GM18498 (cell line): Measurements from ENCODE around the gene F11.
"Not testable (repeated sequence)": the region's sequence is repeated elsewhere in the genome, so short reads cannot be mapped to it uniquely, and the experiment has no call there.

Experiments used
- ATAC-seq: cut with Tn5 transposase; IDR thresholded peaks from one replicate; pipeline ENCODE4 v1.9.1; 2021; ENCODE audit warnings: mild to moderate bottlenecking, moderate library complexity; ENCODE audit not compliant: unreplicated experiment

F11 gene

GRCh38 chr4:186265683-186266652 lies at the start of gene F11:
Gene F11 (plus strand): TSS chr4:186266189. CDS start chr4:186267137, 948 bp downstream.
- no peak for ATAC-seq

DNA sequence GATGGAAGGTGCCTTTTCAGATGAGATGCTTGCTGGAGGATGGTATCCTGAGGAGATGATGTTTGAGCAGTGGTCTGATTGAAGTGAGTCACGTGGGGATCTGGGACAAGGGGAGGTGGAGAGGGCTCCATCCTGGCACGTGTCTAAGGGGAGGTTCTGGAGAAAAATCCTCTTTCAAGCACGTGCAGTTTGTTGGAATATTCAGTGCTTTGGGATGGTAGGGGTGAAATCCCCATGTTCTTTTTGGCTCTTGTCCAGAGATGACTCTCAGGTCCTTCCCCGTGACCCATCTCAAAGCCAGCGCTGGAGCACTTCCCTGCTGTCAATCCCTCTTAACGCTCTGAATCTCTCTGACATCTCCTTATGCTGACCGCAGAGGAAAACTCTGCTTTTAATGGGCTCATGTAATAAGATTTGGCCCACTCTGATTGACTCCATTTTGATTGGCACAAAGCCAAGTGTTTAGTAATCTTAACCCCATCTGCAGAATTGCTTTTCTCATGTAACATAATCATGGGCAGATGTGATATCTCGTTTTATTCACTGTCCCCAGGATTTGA lies 49.4 kb upstream of the F11 start:
- no peak for ATAC-seq

- ATAC-seq = no peak
These were observed 48.2 kb upstream of the F11 start for GRCh38 chr4:186217733-186218293.

DNA sequence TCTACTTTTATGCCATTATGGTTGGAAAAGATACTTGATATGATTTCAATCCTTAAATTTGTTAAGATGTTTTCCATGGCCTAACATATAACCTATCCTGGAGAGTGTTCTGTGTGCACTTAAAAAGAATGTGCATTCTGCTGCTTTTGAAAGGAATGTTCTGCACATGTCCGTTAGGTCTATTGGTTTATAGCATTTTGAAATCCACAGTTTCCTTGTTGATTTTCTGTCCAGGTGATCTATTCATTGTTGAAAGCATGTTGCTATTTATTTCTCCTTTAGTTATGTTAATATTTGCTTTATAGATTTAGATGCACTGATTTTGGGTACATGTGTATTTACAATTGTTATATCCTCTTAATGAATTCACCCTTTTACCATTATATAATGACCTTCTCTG lies 44.4 kb upstream of the F11 start:
- ATAC-seq = no peak

GRCh38 chr4:186225848-186226247 lies 40.1 kb upstream of the F11 start:
- no peak for ATAC-seq

DNA sequence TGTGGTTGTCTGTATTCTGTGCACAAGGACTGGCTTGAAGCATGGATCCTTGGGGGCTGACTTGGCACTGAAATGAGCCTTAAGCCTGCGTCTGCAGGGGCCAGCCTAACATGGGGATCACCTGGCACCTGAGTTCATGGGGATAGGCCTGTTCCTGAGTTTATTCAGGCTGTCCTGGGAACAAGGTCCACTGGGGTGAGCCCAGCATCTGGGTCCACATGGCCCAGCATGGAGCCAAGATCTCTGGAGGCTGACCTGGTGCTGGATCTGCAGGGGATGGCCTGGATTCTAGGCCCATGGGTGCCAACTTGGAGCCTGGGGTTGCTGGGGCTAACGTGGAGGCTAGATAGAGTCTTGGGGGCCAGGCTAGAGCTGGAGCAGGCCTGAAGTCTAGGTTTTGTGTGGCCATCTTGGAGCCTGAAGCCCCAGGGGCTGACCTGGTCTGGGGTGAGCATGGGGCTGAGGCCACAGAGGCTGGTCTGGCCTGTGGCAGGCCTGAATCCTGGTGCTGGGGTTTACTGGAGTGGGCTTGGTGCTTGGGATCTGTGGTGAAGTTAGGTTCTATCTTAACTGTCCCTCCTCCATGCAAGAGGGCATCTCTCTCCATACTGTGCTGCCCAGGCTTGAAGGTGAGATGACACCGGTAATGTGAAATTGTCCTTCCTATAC lies 39.3 kb upstream of the F11 start:
- no peak for ATAC-seq

DNA sequence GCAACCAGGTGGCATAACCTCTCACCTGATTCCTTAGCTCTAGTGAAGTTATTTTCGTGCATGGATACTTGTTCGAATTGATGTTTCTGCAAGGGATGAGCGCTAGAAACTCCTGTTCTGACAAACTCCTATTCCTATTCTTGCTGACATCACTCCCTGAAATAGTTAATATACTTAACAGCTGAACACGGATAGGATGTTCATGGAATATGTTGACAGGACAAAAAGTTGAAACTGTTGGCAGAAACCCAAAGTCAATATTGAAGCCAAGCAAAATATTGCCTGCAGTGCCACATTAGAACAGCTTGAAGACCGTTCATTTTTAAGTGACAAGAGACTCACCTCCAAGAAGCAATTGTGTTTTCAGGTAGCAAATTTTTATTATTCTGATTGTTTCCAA lies 38.8 kb upstream of the F11 start, which contains the start of gene KLKB1:
TSS of gene KLKB1 (plus strand) at position 287 of the 400 bp plus-strand sequence. CDS start 689 bp downstream, outside the sequence.
- ATAC-seq = no peak

DNA sequence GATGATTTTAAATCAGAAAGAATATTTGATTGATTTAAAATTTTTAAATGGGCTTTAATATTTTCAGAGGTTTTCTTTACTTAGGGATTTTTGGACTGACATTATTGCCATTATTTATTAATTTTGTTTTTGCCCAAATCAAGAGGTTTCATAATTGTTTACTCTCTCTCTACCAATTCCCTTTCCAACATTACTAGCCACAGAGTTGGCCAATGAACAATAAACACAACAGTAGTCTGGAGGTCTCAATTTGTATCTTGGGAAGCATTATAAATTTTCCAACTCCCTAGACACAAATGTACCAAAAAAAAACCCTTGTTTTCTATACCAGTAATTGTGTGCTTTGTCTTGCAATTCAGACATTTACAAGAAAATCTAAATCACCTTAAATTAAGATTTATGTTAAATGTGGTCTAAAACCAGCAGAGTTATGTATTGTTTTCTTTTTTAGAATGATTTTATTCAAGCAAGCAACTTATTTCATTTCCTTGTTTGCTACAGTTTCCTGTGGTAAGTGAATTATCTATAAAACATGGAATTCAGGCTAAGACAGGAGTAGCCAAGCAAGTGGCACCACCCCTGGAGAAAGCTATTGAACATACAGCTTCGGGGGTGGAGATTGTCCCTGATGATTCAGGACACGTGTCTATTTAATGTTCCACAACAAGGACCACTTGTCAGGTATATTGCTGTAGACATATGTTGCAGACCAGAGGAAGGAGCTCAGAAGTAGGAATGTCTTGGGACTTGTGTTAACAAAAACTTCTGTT lies 38.1 kb upstream of the F11 start:
- no peak for ATAC-seq

DNA sequence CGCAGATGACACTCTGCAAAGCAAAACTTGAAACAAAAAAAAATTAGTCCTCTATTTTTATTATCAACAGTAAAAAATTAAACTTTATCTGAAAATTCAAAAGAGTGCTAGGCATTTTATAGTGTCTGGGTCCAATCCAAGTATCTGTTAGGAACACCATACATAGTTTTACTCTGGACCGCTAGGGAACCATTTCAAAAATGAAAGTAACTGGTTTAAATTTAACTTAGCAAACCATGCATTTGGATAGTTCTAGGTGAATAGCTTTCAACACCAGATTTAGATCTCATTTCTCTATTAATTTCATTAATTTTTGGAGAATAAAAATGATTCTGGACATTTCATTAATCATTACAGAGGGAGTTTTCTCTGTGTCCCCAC lies 37.5 kb upstream of the F11 start:
- no peak for ATAC-seq

- no peak for ATAC-seq
These were observed 31.6 kb upstream of the F11 start for GRCh38 chr4:186234367-186234766.

- no peak for ATAC-seq
These were observed 29.9 kb upstream of the F11 start for GRCh38 chr4:186236126-186236525.

GRCh38 chr4:186240452-186240847 lies 25.5 kb upstream of the F11 start:
- no peak for ATAC-seq

- no peak for ATAC-seq
These were observed 25.0 kb upstream of the F11 start for GRCh38 chr4:186240848-186241491.

DNA sequence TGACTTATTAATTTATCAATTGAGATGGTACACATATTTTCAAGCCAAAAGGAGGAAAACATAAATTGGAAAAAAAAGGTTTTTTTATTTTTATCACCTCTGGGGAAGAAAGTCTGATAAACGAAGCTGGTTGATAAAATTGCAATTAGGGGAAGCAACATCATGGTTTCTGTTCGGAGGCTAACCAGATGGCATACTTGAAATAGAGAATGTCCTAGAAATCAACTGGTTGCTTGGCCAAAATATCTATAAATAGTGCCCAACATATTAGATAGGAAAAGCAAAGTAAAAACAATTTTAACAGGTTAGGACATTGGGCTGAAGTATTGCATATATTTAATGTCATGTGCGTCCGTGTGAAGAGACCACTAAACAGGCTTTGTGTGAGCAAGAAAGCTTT lies 24.4 kb upstream of the F11 start:
- no peak for ATAC-seq

GRCh38 chr4:186242031-186242430 lies 24.0 kb upstream of the F11 start:
- not testable (repeated sequence) for ATAC-seq

GRCh38 chr4:186243331-186243730 lies 22.7 kb upstream of the F11 start:
- ATAC-seq = no peak

DNA sequence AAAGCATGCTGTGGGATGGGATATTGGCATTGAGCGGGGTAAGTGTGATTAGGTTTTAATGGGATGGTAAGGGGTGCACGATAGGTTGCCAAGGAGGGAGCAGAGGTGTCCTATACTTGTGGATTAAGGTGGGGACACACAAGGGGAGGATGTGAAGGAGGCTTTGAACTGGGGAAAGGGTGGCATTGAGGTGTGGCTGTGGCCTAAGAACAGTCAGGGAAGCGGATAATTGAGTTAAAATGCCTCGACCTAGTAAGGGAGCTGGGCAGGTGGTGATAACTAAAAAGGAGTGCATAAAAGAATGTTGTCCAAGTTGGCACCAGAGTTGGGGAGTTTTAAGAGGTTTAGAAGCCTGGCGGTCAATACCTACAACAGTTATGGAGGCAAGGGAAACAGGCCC lies 21.2 kb upstream of the F11 start:
- ATAC-seq = no peak

DNA sequence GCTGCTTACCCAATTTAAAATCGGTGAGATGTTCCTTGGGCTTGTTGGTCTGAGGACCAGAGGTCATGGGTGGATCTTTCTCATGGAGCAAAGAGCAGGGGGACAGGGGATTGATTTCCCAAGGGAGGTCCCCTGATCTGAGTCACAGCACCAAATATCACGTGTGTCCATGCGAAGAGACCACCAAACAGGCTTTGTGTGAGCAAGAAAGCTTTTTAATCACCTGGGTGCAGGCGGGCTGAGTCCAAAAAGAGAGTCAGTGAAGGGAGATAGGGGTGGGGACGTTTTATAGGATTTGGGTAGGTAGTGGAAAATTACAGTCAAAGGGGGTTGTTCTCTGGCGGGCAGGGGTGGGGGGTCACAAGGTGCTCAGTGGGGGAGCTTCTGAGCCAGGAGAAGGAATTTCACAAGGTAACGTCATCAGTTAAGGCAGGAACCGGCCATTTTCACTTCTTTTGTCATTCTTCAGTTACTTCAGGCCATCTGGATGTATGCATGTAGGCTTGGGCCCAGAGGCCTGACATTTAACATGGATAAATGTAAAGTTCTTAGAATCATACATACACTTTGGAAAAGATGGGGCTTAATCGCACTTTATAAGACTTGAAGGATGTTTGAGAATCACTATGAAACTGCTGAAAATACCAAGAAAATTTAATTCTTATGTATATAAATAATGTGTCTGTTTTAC lies 18.8 kb upstream of the F11 start:
- not testable (repeated sequence) for ATAC-seq

- ATAC-seq = no peak
These were observed 17.3 kb upstream of the F11 start for GRCh38 chr4:186248643-186249042.
